HG02642 (cell line): ENCODE data around the gene MCC.

Source experiments
- ATAC-seq: cut with Tn5 transposase; IDR thresholded peaks from one replicate; pipeline ENCODE4 v1.9.1; 2021; ENCODE audit warnings: mild to moderate bottlenecking; ENCODE audit not compliant: unreplicated experiment, poor library complexity

Gene MCC

DNA sequence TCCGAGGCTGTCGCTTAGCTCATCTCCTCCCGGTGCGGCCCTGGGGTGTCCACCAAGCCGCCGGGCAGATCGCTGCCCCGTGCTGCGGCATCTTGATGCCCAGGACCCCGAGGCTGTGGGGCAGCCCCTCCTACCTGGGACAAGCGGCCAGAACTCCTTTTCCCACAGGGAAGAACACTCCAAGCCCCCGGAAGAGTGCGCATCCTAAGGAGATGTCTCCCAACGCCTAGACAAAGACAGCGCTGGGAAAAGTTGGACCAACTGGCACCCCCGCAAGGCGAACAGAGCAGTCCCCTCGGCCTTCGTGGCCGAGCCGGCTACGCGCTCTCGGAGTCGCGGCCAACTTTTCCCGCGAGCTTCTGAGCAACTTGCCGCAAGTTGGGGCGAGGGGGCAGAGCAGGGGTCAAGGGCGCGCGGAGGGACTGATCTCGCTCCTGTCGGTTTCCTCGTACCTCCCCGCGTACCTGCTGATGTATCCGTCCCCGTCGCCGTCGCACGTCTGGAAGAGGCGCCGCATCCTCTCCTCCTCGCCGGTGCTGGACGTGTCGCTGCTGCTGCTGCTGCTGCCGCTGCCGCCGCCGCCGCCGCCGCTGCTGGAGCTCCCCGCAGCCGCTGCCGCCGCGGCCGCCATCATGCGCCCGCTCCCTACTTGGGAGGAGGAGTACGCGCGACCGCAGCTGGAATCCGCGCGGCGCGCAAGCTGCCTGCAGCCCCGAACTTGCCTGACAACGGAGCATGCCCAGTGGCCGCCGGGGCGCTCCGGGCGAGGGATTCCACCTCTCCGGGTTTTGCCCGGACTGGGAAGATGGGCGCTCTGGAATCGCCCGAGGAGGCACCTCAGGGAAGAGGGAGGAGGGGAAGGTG lies at the start of gene MCC:
Gene MCC (minus strand): TSS at position 673 of the 864 bp plus-strand sequence.
- ATAC-seq, result no peak

DNA sequence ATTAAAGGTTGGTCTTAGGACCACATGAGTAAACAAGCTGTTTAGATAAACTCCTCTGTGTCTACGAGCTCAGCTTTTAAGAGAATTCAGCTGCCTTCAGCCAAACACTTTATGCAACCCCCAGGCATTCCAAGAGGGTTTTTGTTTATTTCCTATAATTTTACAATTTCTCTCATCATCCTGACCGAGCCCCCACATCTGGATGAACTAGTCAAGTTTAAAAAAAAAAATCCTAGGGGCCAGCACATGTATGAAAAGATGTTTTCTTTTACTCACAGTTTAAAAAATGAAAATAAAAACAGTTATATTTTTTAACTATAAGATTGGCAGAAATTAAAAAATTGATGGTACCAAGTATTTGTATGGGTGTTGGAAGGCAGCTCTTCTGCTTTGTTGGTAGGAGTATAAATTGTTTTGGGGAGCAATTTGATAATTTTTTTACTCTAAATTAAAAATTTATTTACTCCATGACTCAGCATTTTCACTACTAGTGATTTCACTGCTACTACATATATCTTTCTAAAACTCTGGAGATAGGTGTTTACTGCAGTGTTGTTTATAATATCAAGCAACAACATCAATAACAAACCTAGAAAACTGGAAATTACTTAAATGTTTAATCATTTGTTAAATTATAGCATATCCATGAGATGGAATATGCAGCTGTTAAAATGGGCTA lies 43.4 kb upstream of the MCC start:
- ATAC-seq, result no peak

DNA sequence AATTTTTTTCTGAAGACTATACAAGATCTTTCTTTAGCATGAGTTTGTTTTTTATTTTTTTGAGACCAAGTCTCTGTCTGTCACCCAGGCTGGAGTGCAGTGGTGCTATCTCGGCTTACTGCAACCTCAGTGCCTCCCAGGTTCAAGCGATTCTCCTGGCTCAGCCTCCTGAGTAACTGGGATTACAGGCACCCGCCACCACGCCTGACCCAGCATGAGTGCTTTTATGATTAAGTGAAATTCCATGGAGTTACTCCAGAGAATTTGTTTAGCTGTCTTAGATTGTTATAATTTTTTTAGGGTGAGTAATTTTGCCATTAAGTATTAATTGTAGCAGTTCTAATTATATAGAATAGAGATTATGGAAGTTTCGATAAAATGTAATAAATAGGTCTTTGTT lies 39.5 kb upstream of the MCC start:
- no peak for ATAC-seq

DNA sequence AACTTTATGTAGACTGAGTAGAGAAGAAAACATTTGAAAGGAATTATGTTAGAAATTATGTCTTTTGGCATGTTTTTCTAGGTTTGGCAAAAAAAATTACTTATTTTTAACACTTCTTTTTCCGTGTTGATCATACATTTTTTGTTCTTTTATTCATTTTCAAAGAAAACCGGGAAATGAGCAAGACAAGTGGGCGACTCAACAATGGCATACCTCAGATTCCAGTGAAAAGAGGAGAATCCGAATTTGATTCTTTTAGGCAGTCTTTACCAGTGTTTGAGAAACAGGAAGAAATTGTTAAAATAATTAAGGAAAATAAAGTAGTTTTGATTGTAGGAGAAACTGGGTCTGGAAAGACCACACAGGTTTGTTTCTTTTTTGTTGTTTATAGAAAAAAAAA lies 38.2 kb upstream of the MCC start:
- ATAC-seq, result no peak

DNA sequence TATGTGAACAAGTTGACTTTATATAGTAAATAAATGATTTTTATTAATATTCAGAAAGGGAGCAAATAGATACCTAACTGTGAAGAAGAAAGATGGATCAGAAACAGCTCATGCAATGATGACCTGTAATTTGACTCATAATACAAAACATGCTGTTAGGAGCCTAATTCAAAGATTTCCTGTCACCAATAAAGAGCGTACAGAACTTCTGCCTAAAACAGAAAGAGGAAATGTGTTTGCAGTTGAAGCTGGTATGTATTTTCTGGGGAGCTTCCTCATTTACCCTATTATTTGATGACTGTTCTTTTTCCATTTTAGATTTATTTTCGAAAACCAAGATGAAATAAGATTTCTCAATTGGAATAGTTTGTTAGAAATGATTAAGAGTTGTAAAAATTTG lies 36.7 kb upstream of the MCC start:
- peak; percentile 67 for ATAC-seq

DNA sequence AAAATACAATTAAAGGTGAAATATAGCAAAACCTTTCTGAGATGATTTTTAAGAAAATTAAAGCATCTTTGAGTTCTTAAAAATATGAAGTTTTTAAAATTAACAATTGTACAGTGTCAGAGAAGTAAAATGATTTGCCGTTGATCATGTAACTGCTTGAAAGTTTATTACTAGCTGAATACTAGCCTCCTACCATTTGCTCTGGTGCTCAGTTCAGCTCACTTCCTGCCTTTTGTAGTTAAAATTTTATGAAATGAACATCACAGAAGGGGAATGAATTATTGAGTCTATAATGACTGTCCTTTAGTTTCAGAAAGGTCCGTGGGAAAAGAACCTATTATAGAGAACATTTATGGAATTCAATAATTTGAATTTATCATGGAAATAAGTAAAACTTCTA lies 34.9 kb upstream of the MCC start:
- ATAC-seq, result no peak

DNA sequence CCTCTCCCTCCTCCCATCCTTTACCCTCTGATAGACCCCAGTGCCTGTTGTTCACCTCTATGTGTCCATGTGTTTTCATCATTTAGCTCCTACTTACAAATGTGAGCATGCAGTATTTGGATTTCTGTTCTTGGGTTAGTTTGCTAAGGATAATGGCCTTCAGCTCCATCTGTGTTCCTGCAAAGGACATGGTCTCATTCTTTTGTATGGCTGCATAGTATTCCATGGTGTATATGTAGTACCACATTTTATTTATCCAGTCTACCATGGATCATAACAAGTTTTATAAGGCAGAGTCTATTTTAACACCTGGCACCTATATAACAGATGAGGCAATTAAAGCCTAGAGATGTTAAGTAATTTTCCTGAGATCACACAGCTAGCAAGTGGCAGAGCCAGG lies 32.6 kb upstream of the MCC start:
- ATAC-seq, result no peak

DNA sequence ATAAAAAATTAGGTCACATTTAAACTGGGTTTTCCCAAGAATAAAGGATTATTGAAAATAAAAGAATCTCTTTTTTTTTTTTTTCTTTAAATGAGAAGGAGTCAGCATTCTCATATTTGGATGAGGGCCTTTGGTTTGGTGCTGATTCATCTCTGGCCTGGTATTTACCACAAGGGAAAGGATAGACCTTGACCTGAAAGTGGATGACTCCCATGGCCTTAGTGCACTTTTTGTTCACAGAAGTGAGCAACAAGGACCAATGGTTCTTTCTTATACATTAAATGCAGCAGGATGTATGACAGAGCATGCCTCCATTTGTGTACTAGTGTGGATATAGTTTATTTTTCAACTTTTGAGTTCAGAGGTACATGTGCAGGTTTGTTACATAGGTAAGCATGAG lies 32.2 kb upstream of the MCC start:
- ATAC-seq, result peak; percentile 68

DNA sequence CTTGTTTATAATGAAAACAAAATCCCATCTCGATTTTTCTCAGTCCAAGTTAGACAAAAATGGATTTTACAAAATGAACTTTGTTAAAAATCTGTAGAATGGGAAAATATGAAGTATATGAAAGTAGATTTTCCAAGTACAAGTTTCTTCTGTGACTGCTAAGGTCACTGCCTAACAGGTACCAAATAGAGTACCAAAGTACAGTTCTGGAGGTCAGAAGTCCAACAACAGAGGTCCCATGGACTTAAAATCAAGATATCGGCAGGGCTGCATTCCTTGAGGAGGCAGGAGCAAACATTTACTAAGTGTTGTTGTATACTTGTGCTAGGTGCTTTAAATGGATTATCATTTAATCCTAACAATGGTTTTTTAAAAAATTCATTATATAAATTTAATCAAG lies 31.2 kb upstream of the MCC start:
- no peak for ATAC-seq

DNA sequence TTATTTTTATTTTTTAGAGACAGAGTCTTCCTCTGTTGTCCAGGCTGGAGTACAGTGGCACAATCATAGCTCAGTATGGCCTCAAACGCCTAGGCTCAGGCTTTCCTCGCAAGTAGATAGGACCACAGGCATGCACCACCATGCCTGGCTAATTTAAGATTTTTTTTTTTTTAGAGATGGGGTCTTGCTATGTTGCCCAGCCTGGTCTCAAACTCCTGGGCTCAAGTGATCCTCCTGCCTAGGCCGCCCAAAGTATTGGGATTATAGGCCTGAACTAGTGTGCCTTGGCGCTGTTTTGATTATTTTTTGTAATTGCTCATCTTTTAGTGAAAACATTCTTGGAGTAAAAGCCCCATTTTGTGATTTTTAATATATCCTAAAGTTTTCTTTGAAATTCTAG lies 30.6 kb upstream of the MCC start:
- no peak for ATAC-seq

DNA sequence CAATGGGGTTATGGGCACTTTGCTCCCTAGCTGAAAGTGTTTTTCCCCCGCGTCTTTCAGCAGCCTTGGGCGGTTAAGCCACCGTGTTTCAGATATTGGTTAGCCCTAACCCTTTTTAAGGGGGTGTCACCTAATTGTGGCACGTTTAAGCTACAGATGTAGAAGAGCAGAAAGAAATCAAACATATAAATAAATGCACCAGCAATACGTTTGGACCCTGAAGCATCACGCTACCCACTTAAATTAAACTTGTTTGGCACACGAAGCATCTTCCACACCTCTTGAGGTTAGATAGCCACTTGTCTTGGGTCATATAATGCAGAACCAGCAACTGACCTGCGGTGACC lies 26.0 kb upstream of the MCC start:
- no peak for ATAC-seq

DNA sequence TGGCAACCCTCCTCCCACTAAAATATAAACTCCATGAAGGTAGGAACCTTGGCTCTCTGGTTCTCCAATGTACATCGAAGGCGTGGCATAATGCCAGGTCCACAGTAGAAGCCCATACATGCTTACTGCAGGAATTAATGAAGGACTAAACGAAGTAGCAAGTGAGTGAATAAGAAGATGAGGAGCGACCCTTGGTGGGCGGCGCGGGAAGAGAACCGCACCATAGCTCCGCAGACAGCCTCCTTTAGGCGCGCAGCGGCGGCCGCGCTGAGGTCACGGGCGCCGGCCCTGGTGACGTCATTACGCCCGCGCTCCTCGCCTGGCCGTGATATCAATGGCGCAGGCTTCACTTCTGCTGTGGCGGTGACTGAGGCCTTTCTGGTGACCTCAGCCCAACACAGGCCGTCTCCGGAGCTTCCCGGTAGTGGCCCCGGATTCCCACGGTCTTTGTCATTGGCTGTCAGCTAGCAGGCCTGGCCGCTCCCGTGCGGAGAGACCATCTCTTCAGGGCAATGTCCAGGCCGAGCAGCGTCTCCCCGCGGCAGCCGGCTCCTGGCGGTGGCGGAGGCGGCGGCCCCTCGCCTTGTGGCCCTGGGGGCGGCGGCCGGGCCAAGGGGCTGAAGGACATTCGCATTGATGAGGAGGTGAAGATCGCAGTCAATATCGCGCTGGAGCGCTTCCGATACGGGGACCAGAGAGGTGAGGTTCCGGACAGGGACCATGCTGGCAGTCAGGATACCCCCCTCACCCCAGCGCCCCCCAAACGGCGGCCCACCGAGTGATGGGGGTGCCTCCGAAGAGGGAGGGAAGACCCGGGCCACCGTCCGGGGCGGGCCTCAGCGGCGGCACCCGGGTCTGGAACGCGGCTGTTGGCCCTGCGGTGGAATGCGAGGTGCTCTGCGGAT lies 25.4 kb upstream of the MCC start, which contains the start of gene YTHDC2:
Gene YTHDC2 (plus strand): TSS at position 311 of the 905 bp plus-strand sequence. CDS start 202 bp downstream, at position 513.
- ATAC-seq, result peak; percentile 100

DNA sequence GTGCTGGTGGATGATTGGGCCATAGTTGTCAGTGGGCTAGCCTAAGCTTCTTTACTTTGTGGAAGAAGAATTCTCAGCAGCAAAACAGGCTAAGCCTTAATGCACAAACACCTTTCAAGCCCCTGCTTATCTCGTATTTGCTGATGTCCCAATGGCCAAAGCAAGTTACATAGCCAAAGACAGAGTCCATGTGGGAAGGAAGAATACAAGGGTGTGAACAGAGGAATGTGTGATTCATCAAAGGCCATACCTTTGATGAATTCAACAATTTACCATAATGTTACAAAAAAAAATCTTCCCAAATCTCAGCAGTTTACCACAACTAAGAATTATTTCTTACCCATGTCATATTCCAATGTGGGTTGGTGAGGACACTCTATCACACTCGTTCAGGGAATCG lies 24.1 kb upstream of the MCC start:
- no peak for ATAC-seq

DNA sequence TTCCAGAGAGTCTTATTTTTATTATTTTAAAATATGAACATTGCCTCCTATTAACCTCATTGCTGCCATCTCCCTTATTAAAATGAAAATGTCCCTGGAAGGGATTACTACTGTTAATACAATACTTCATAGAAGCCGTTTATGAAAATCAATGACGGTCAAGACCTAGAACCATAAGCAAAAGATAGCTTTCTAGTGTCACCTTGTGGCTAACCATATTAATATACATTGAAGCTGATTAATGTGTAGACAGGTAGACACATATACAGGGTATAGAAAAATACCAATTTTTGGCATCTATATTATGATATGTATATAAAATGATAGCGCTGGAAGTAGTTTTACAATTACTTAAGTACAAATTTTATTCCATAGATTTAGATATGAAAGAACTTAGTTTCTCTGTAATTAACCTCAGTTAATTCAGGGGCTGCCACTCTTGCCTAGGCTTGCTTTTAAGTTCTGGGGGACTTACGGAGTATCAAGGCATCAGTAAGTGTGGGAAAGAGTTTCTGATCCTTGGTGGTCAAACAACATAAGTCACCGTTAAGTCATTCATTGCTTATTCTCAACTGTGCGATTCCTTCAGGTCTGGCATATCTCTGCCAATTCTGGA lies 22.7 kb upstream of the MCC start:
- ATAC-seq, result no peak

DNA sequence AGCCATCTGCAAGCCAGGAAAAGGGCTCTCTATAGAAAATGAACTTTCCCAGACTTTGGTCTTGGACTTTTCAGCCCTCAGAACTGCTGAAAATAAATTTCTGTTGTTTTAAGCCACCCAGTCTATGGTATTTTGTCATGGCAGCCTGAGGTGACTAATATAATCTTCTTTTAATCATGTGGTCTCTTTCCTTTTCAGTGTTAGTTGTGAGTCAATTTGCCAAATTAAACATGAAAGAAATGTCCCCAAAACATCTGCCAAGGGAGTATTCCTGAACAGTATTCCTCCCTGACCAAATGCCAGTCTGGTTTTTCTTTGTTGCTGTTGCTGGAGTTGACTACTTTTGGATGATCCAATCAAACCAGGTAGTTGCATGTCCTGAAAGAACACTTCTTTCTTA lies 20.5 kb upstream of the MCC start:
- no peak for ATAC-seq

DNA sequence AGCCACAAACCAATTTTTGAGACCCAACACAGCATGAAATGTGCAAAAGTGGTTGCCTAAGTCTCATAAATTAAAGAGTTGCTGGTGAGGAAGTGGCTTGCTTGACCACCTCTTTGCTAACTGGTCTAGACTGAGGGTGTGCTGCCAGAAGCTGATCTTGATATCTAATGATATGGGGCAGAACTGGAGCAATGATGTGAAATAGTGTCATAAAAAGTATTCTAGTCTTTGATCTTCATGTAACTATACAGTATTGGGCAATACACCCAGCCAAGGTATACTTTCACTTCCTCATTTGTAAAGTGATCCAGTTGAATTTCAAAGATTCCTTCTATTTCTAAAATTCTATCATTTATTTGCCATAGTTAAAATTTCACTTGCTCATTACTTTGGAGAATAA lies 19.3 kb upstream of the MCC start:
- no peak for ATAC-seq

DNA sequence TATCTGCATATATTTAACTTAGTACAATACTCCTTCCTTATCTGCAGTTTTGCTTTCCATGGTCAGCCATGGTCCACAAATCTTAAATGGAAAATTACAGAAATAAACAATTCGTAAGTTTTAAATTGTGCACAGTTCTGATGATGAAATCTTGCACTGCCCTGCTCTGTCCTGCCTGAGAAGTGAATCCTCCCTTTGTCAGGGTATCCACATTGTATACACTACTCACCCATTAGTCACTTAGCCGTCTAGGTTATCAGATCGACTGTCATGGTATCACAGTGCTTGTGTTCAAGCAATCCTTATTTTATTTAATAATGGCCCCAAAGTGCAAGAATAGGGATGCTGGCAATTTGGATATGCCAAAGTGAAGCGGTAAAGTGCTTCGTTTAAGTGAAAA lies 16.9 kb upstream of the MCC start:
- no peak for ATAC-seq

DNA sequence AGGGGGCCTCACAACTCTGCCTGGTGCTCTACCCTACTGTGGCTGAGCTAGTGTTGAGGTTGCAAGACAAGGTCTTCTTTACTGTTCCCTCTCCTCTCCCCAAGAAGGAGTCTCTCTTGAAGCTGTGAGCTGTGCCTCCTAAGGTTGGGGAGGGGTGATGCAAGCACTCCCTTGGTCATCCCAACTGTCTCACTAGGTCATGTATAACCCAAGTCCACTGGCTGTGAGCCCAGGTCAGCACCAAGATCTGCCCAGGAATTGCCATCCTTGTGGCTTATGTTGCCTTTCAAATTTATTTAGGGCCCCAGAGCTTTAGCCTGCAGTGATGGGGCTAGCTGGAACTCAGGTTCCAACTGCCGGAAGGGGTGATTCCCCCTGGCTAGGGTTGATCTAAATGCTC lies 14.9 kb upstream of the MCC start:
- ATAC-seq, result no peak

DNA sequence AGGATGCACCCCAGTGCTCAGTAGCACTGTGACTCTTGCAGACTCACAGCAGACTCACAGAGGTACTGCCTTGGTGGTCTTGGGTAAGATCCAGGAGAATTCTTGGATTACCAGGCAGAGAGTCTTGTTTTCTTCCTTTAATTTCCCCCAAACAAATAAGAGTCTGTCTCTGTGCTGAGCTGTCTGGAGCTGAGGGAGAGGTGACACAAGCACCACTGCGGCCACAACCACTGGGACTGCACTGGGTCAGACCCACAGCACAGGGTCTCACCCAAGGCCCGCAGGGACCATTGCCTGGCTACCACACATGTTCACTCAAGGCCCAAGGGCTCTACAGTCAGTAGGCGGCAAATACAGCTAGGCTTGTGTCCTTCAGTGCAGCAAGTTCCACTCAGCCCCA lies 13.8 kb upstream of the MCC start:
- no peak for ATAC-seq

DNA sequence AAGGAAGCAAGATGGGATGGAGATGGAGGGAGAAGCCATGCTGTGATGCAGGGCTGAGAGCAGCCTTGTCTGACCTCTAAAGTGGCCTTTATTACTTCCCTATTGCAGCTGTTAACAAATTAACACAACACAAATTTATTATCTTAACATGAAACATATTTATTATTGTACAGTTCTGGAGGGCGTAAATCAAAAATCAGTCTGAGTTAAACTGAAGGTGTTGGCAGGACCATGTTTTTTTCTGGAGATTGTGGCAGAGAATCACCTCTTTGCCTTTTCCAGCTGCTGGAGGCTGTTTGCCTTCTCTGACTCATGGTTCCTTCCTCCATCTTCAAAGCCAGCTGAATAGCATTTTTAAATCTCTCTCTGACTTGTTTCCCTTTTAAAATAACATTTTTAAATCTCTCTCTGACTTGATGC lies 7.2 kb upstream of the MCC start:
- no peak for ATAC-seq
